Measurements from ENCODE around the gene MOK.
A peak's percentile ranks its signal among the peaks of the same experiment; 100 is the strongest.
"Not testable (repeated sequence)": the region's sequence is repeated elsewhere in the genome, so short reads cannot be mapped to it uniquely, and the experiment has no call there.

MOK gene, protein sequence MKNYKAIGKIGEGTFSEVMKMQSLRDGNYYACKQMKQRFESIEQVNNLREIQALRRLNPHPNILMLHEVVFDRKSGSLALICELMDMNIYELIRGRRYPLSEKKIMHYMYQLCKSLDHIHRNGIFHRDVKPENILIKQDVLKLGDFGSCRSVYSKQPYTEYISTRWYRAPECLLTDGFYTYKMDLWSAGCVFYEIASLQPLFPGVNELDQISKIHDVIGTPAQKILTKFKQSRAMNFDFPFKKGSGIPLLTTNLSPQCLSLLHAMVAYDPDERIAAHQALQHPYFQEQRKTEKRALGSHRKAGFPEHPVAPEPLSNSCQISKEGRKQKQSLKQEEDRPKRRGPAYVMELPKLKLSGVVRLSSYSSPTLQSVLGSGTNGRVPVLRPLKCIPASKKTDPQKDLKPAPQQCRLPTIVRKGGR

DNA sequence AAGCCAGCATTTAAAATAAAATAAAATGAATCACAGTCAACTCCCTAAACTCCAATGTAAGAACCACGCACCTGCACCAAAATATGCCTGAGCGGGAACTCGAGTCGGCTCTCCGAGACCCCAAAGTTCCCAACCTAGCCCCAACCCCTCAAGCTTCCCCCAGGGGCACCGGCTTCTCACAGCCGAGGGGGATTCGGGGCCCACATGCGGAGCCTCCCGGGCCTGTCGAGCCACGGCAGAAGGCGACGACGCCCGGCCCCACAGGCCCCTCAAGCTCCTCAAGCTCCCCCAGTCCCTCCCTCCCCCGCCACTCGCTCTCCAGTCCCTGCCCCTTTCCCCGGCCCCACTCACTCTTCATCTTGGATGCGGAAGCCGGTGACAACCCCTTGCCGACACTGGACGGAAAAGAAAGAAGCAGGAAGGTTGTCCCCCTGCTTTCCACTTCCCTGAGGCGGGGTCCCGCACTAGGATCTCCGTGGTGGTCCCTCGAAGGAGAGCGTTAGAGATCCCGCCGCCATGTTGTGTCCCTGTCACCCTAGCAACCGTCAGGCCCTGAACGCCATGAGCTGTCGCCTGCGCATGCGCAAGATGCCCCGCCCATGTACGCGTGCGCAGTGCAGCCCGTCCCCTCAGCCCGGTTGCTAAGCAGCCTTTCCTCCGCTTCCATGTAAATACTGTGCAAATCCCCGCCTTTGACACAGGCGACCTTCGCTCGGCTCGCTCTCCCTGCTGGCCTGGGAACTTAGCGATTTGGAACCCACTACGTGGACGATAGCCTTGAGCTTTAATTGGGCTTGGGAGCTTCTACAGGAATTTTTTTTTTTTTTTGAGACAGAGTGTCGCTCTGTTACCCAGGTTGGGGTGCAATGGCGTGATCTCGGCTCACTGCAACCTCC lies at the start of gene MOK:
MOK (minus strand) TSS at position 554 of the 896 bp plus-strand sequence; CDS start at position 358, 196 bp downstream.
- peak; percentile 94 to 96 for DNase-seq (ENCODE audit: low read depth in 2 of 2, low spot score in 1 of 2)

DNA sequence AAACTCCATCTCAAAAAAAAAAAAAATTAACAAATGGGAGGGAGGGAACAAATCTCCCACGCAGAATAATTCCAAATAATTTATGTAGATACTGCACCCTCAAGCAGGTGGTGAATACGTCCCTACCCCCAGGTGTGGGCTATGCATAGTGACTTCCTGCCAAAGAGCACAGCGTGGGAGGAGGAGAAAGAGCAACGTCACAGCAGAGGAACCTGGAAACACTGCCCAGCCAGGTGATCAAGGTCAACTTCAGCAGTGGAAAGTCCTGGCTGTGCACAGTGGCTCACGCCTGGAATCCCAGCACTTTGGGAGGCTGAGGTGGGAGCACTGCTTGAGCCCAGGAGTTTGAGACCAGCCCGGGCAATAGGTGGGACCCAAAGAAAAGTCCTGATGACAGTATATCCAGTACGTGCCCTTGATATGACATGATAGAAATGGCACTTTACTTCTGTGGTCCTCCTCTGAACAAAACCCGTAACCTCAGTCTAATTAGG lies 48.2 kb upstream of the MOK start:
- no peak for DNase-seq (ENCODE audit: low read depth in 2 of 2, low spot score in 1 of 2)

DNA sequence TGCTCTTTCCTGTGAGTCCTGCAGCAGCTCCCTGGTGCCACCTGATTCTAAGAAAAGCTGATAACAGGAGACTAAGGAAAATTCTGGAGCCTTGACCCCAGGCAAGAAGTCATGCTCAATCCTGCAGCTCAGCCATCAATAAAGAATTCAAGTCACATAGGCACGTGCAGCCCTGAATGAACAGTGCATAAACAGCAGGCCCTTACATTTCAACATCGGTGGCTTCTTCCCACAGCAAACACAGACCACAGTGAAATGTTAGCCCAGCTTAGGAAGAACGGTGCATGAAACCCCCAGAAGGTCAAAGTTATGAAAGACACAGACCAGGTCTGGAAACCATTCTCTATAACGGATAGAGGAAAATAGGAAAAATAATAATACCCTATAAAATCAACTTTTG lies 47.2 kb upstream of the MOK start:
- no peak for DNase-seq (ENCODE audit: low read depth in 2 of 2, low spot score in 1 of 2)

DNA sequence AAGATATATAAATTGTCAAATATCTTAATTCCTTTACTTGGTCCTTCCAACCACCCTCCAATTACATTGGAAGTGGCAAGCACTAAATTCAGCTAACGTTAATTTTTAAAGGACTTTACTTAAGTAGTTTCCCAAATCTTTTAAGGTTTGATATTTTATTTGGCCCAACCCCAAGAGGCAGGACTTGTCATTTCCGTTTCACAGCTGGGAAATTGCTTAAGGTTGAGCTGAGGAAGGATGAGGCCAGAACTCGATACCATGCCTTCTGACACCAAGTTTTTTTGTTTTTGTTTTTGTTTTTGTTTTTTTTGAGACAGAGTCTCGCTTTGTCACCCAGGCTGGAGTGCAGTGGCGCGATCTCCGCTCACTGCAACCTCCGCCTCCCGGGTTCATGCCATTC lies 46.6 kb upstream of the MOK start:
- DNase-seq (ENCODE audit: low read depth in 2 of 2, low spot score in 1 of 2) = not testable (repeated sequence)

DNA sequence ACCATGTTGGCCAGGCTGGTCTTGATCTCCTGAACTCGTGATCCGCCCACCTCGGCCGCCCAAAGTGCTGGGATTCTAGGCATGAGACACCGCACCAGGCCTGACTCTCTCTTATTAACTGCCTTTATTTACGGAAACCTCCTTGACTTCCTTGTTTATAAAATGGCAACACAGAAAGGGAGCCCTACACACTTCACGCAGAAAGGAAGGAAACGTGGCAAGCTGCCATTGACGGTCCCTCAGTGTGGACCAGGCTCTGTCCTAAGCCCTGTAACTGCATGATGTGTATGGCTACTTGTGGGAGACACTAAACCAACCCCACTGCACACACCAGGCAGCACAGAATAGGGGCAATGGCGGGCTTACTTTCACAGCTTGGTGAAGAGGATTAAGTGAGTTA lies 46.1 kb upstream of the MOK start:
- no peak for DNase-seq (ENCODE audit: low read depth in 2 of 2, low spot score in 1 of 2)

DNA sequence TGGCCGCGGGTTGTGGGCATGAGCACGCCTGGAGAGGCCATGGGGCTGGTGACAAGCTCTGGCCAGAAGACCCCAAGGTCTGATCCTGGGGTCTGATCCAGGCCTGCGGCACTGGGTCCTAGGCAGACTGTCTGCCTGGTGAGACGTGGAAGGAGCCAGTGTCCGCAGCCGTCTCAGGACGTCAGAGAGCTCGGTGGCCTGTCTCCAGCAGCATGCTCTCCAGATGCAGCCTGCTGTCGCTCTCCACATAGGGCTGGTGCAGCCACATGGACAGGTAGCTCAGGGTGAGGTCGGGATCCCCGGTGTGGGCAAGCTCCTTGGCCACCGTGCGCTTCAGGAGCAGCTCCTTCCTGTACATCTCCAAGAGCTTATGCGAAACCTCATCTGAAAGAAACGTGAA lies 43.4 kb upstream of the MOK start:
- DNase-seq (ENCODE audit: low read depth in 2 of 2, low spot score in 1 of 2) = no peak

DNA sequence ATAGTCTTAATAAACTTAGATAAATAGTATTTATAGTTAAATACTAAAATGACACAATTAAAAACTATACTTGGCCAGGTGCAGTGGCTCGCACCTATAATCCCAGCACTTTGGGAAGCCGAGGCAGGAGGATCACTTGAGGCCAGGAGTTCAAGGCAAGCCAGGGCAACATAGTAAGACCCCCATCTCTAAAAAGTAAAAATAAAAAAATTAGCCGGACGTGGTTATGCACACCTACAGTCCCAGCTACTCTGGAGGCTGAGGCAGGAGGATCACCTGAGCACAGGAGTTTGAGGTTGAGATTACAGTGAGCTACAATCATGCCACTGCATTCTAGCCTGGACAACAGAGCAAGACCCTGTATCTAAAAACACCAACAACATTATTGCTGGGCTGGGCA lies 41.7 kb upstream of the MOK start:
- no peak for DNase-seq (ENCODE audit: low read depth in 2 of 2, low spot score in 1 of 2)

DNA sequence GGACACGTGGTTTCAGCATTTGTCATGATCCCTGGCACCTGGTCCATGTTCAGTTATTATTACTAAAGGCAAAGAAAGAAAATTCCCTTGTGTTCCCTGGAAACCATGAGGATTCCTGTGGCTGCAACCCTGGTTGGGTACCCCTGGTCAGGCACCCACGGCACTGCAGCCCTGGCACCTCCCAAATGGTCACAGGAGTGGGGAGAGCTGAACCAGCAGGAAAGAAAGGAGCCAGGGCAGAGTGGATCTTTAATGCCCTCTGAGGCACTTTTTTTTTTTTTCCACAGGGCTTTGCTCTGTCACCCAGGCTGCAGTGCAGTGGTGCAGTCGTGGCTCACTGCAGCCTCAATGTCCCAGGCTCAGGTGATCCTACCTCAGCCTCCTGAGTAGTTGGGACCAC lies 40.3 kb upstream of the MOK start:
- DNase-seq (ENCODE audit: low read depth in 2 of 2, low spot score in 1 of 2) = no peak

DNA sequence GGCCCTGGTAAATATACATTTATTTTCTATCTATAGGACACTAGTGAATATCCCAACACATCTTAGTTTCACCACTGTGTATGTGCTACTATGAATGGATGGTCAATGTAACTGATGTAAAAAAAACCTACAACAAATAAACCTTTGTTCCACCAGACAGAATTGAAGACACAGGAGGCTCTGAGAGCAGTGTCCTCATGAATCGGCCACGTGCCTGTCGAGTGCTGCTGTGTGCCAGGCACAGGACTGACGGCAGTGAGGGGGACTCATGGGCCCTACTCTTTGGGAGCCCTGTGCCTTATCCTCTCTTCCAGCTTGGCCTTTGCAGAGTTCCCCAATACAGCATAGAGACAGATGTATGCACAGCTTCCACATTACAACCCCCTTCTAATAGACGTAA lies 39.5 kb upstream of the MOK start:
- no peak for DNase-seq (ENCODE audit: low read depth in 2 of 2, low spot score in 1 of 2)

DNA sequence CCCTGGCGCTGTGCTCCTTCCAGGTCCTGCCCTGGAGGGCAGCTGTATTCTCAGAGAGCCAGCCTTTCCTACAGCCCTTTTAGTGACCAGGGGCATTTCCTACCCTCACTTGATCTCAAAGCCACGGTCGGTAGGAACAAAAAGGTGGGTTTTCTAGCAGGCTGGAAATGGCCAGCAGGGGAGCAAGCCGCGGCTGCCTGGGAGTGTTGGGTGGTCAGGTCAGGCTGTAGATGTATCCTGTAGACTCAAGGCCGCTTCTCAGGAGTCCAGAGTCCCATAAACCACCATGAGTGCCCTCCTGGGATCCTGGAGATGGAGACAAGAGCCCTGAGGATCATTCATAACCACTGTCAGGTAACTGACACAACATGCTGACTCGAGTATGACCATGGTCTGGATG lies 39.1 kb upstream of the MOK start:
- DNase-seq (ENCODE audit: low read depth in 2 of 2, low spot score in 1 of 2) = no peak

DNA sequence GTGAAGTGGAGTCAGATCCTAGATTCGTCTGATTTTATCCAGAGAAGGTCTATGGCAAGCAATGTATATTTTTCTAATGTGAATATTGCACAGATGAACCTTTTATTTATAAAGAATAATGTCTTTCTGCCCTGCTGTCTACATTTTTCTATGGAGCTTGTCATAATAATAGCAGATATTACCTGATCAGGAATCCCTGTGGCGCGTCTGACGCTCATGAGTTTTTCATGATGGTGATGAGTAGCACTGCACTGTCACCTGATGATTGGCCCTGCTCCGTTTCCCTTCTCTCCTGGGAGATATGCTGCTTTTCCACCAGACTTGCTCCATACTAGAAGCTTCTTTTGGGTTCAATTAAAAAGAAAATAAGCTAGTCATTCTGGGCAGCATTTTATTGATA lies 37.3 kb upstream of the MOK start:
- DNase-seq (ENCODE audit: low read depth in 2 of 2, low spot score in 1 of 2) = no peak

DNA sequence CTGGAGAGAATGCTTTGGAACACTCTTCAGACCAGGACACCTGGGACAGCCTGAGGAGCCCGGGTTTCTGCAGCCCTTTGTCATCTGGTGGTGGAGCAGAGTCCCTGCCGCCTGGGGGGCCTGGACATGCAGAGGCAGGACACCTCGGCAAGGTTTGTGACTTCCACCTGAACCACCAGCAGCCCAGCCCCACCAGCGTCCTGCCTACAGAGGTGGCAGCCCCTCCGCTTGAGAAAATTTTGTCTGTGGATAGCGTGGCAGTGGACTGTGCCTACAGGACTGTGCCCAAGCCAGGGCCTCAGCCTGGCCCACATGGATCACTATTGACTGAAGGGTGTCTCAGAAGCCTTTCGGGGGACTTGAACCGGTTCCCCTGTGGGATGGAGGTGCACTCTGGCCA lies 36.6 kb upstream of the MOK start:
- no peak for DNase-seq (ENCODE audit: low read depth in 2 of 2, low spot score in 1 of 2)

DNA sequence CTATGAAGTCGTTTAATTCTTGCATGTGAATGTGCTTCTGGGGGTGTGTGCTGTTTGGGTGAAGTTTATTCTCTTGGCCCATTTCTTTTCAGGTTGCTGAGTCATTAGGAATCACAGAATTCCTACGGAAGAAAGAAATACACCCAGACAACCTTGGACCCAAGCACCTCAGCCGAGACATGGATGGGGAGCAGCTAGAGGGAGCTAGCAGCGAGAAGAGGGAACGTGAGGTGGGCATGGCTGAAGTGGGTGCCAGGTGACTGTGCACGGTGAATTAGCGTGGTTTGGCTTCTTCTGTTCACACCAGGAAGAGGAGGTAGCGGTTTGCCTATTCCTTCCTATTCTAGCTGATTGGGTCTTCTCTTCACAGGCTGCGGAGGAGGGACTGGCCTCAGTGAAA lies 33.8 kb upstream of the MOK start:
- DNase-seq (ENCODE audit: low read depth in 2 of 2, low spot score in 1 of 2) = no peak

DNA sequence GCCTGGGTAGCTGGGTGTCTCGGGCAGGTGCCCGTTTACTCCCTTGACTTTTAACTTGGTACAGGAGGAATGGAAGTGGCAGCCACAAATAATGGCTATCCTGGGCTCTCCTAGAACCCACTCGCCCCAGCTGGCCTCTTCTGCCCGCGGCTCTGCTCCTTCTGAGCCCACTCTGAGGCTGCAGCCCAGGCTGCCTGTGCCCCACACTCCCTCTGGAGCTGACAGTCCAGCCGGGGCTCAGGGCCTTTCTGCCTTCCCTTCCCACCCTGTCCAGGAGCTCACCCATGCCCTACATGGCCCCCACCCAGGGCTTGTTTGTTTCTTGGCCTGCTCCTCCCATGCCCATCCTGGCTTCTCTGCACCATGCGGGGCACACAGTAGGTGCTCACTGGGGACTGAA lies 30.2 kb upstream of the MOK start:
- no peak for DNase-seq (ENCODE audit: low read depth in 2 of 2, low spot score in 1 of 2)

DNA sequence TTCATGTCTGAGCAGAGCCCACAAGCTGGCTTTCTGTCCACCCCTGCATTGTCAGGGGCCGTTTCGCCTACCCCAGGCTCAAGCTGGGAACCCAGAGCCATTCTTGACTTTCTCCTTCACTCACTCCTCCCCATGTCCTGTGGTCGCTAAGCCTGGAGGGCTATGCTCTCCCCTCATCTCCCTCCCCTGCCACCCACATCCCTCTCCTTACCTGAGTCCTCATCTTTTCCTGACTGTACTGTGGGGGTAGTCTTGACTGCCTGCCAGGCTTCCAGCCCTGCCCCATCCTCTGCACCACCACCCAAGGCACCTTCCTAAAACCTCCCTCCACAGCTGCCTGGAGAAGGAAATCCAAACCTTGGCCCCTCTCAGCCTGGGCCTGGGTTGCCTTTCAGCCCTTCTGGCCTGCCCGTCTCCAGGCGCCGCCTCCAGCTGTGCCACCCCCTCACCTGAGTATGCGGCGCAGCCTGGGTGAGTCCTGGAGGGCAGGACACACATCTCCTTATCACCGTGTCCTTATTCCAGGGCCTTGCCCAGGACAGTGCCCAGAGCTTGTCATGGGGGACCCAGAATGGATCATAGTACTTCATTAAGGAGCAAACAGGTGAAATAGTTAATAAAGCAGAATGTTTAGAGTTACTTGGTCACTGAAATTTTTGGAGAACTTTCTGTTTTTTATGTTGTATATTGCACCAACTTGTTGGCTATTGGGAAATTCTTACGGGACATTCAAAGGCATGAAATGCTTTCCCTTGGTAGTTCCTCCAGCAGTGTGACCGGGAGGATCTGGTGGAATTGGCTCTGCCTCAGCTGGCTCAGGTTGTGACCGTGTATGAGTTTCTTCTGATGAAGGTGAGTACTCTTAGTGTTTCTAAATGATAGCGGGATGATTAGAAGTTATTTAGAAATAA lies 29.1 kb upstream of the MOK start:
- DNase-seq (ENCODE audit: low read depth in 2 of 2, low spot score in 1 of 2) = no peak

DNA sequence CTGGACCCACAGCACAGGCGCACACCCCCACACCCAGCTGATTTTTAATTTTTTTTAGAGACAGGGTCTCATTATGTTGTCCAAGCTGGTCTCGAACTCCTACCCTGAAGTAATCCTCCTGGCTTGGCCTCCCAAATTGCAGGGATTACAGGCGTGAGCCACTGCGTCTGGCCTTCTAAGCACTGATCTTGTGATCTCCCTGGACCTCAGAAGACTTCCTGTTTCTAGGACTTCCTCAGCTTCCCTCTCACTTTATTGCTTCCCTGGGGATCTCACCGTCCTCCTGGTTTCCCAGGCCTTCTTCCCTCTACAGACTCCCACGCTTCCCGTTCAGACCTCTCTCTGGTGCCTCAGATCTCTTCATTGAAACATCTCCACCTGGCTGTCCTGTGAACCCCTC lies 28.4 kb upstream of the MOK start:
- DNase-seq (ENCODE audit: low read depth in 2 of 2, low spot score in 1 of 2) = no peak

DNA sequence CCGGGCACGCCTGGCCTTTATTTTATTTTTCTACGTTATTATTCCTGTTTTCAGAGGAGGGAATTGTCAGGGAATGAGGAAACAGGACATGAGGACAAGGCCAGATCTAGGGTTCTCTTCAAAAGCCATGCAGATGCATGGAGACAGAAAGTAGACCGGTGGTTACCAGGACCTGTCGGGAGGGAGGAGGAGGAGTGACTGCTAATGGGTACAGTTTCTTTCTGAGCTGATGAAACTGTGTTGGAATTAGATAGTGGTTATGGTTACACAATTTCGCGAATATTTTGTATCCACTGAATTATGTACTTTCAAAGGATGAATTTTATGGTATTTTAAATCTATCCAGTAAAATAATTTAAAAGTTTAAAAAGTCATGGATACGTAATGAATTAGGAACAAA lies 25.8 kb upstream of the MOK start:
- DNase-seq (ENCODE audit: low read depth in 2 of 2, low spot score in 1 of 2) = no peak

DNA sequence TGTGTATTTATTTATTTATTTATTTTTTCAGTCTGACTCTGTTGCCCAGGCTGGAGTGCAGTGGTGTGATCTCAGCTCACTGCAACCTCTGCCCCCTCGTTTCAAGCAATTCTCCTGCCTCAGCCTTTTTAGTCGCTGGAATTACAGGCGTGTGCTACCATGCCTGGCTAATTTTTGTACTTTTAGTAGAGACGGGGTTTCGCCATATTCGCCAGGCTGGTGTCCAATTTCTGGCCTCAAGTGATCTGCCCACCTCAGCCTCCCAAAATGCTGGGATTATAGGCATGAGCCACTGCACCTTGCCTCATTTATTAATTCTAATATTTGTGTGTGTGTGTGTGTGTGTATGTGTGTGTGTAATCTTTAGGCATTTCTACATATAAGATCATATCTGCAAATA lies 24.4 kb upstream of the MOK start:
- not testable (repeated sequence) for DNase-seq (ENCODE audit: low read depth in 2 of 2, low spot score in 1 of 2)

DNA sequence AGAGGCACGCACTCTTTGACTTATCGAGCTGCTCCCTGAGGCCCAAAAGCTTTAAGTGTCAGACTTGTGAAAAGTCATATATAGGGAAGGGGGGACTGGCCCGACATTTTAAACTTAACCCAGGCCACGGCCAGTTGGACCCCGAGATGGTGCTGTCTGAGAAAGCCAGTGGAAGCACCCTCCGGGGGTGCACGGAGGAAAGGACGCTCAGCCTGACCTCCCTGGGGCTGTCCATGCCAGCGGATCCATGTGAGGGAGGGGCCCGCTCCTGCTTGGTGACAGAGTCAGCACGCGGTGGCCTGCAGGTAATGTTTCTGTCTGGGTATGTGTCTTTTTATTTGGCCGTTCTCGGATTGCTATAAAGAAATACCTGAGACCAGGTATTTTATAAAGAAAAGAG lies 21.6 kb upstream of the MOK start:
- DNase-seq (ENCODE audit: low read depth in 2 of 2, low spot score in 1 of 2) = no peak

DNA sequence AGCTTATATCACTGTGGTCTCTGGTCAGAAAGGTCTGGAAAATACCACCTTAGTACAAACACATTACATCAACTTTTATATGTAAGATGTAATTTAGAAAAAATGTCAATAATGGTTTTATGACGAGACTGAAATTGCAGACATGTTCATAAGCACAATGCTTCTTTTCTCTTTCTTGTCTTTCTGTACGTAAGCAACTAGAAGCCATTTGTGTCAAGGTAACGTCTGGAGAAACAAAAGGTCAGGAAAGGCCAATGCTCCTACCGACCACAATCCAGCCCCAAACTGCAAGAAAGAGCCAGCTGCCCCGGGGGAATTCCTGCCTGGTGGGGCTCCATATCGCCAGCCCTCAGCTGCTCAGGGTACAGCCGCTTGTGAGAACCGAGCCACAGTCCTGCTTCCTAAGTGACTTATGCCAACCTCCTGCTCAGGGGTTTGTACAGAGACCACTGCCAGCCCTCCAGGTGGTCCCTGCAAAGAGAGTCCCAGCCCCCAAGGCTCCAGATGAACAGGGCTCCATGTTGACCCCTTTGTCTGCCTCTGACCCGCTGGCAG lies 20.9 kb upstream of the MOK start:
- no peak for DNase-seq (ENCODE audit: low read depth in 2 of 2, low spot score in 1 of 2)

DNA sequence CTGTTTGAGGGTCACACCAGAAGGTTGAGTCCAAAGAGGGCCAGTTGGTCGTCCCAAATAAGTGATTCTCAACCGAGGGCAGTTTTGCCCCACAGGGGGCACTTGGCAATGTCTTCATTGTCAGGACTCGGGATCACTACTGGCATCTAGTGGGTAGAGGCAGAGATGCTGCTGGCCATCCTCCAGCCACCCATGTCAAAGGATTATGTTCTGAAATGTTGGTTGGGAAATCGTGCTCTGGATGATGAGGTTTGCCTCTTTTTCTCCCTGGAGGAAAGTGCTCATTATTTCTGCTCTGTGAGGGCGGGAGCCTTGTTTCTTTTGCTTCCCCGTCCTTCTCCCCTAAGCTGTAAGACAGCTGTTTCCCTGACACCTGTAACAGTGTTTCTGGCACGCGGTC lies 18.1 kb upstream of the MOK start:
- no peak for DNase-seq (ENCODE audit: low read depth in 2 of 2, low spot score in 1 of 2)
